Spleen (tissue), 7 donors: ENCODE measurements around the gene ITIH1.

Source experiments
- CTCF ChIP-seq, 11 experiments: fragments of 200-600 bp in 7 of 11; fragments of 450-650 bp in 4 of 11; sonication (generic) in 4 of 11; IDR thresholded peaks in 8 of 11; conservative IDR thresholded peaks in 3 of 11; 1 replicate in 7 of 11; 2 replicates in 4 of 11; pipeline versions ENCODE4 v1.4.0 to v1.8.0; 2016 to 2021; ENCODE audit warnings: antibody characterized with exemption in 11 of 11, inconsistent platforms in 4 of 11, mild to moderate bottlenecking in 1 of 11
- POLR2A ChIP-seq, 3 donors: fragments of 450-650 bp; IDR thresholded peaks; one replicate each; pipeline ENCODE4 v1.5.1; 2017; ENCODE audit warnings: antibody characterized with exemption in 3 of 3, mild to moderate bottlenecking in 1 of 3
- donor health status: DM: no; HTN: no; CAD: no; lungs with moderate emphysema.
- donor health status: DM: no; HTN: no; CAD: no.
- donor health status: DM: no; HTN: no; CAD: no.

DNA sequence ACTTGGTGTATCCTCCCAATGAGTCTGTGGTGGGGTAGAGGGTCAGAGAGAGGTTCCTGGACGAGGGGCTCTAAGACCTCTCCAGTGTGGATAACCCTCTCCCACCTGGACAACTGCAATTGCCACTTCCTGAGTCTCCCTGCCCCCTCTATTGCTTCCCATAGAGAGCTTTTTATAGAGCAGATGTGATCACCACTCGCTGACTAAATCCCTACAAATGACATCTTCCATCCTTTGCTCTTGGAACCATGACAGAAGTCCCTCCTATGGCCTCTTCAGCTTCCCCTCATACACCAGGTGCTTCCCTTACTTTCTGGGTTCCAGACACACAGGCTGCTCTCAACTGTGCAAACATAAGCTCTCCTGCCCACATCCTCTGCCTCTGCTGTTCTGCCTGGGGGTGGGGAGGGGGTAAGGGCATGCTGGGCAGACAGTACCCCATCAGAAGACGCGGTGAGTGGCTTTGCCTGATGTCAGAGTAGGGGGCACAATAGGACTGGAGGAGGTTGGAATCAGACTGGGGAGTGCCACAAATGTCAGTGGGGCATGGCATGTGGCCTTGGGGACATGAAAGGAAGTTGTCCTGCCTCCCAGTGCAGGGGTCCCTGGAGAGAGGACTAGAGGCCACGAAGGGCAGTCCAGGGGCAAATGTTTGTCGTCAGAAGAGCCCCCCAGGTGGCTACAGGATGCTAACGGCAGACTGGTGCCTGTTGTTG, 32.4 kb downstream of the ITIH1 start:
- TF ChIP-seq CTCF (IDR thresholded peaks at IDR 0.05 in 8 of 11, conservative IDR thresholded peaks at IDR 0.05 in 3 of 11): no peak
- TF ChIP-seq POLR2A (IDR thresholded peaks at IDR 0.05): no peak
